Measurements from ENCODE around the gene ICE2.
"Not testable (repeated sequence)": the region's sequence is repeated elsewhere in the genome, so short reads cannot be mapped to it uniquely, and the experiment has no call there.

Gene ICE2

GRCh38 chr15:60405399-60405798 lies 73.5 kb downstream of the ICE2 start:
- H3K36me3 ChIP-seq (ENCODE audit: control insufficient read depth, insufficient read depth, low read length): no peaks in the 10 kb centered on the region
- WGBS (ENCODE audit: extremely low coverage, insufficient coverage, low lambda C conversion rate): no CpG with 5 or more reads among the region's 2 CpGs
- H3K23ac ChIP-seq (ENCODE audit: low read length): no peak overlapping the region
- no peak overlapping the region for H2BK5ac ChIP-seq (ENCODE audit: low read length)
- H4K8ac ChIP-seq (ENCODE audit: low read depth, low read length): no peak overlapping the region
- no peaks in the 10 kb centered on the region for H3K79me2 ChIP-seq (ENCODE audit: control insufficient read depth, insufficient read depth, low read length)
- no peak overlapping the region for H3K4me2 ChIP-seq (ENCODE audit: low read length)
- no peak for DNase-seq
- H3K4me1 ChIP-seq (ENCODE audit: control insufficient read depth, low read depth, low read length): no peaks in the 10 kb centered on the region
- no peak overlapping the region for H3K18ac ChIP-seq (ENCODE audit: low read length)
- no peak overlapping the region for H2AK5ac ChIP-seq (ENCODE audit: low read length)
- H4K5ac ChIP-seq (ENCODE audit: low read length): no peak overlapping the region
- no peaks in the 10 kb centered on the region for H3K79me1 ChIP-seq (ENCODE audit: low read length)
- H3K9ac ChIP-seq (ENCODE audit: low read length): no peak overlapping the region
- H3K4ac ChIP-seq (ENCODE audit: low read depth, low read length): no peak overlapping the region
- no peaks in the 10 kb centered on the region for H3K27me3 ChIP-seq (ENCODE audit: insufficient read depth, low read length, poor library complexity)
- H3K4me3 ChIP-seq (ENCODE audit: low read length): no peak overlapping the region
- no peak overlapping the region for H2BK120ac ChIP-seq (ENCODE audit: low read depth, low read length)
- no peak overlapping the region for H3K27ac ChIP-seq (ENCODE audit: low read depth, low read length)
- no peak overlapping the region for H3K56ac ChIP-seq (ENCODE audit: low read length)
- H2BK15ac ChIP-seq (replicated peaks; ENCODE audit: low read depth): no peak overlapping the region

- not testable (repeated sequence) for H3K79me2 ChIP-seq (ENCODE audit: control insufficient read depth, insufficient read depth, low read length); H2AK5ac ChIP-seq (ENCODE audit: low read length); H2BK120ac ChIP-seq (ENCODE audit: low read depth, low read length); H3K79me1 ChIP-seq (ENCODE audit: low read length); H3K9ac ChIP-seq (ENCODE audit: low read length); H3K36me3 ChIP-seq (ENCODE audit: control insufficient read depth, insufficient read depth, low read length); H3K23ac ChIP-seq (ENCODE audit: low read length); H2BK5ac ChIP-seq (ENCODE audit: low read length); H4K8ac ChIP-seq (ENCODE audit: low read depth, low read length); DNase-seq; H3K27ac ChIP-seq (ENCODE audit: low read depth, low read length); H3K4me1 ChIP-seq (ENCODE audit: control insufficient read depth, low read depth, low read length); H2BK15ac ChIP-seq (replicated peaks; ENCODE audit: low read depth); H3K18ac ChIP-seq (ENCODE audit: low read length); H3K4me2 ChIP-seq (ENCODE audit: low read length); H3K4ac ChIP-seq (ENCODE audit: low read depth, low read length); H3K4me3 ChIP-seq (ENCODE audit: low read length); H3K56ac ChIP-seq (ENCODE audit: low read length); H4K5ac ChIP-seq (ENCODE audit: low read length); H3K27me3 ChIP-seq (ENCODE audit: insufficient read depth, low read length, poor library complexity)
- no CpG with 5 or more reads among the region's 12 CpGs for WGBS (ENCODE audit: extremely low coverage, insufficient coverage, low lambda C conversion rate)
Observed at GRCh38 chr15:60404351-60404750, 74.6 kb downstream of the ICE2 start.

GRCh38 chr15:60400944-60401343 lies 78.0 kb downstream of the ICE2 start:
- Histone ChIP-seq H3K36me3 (ENCODE audit: control insufficient read depth, insufficient read depth, low read length) (no peaks in the 10 kb centered on the region), H3K4me1 (ENCODE audit: control insufficient read depth, low read depth, low read length) (peaks cover 6% of the 10 kb centered on the region)
- WGBS (ENCODE audit: extremely low coverage, insufficient coverage, low lambda C conversion rate): no CpG with 5 or more reads among the region's 3 CpGs

GRCh38 chr15:60399931-60400330 lies 79.0 kb downstream of the ICE2 start:
- Histone ChIP-seq H2BK15ac (replicated peaks; ENCODE audit: low read depth) (no peak overlapping the region), H3K4me3 (ENCODE audit: low read length) (no peak overlapping the region), H4K8ac (ENCODE audit: low read depth, low read length) (no peak overlapping the region), H4K5ac (ENCODE audit: low read length) (no peak overlapping the region), H3K79me1 (ENCODE audit: low read length) (peaks cover 13% of the 10 kb centered on the region), H3K27ac (ENCODE audit: low read depth, low read length) (no peak overlapping the region), H2BK5ac (ENCODE audit: low read length) (no peak overlapping the region), H2BK120ac (ENCODE audit: low read depth, low read length) (no peak overlapping the region), H3K9ac (ENCODE audit: low read length) (no peak overlapping the region), H3K4me1 (ENCODE audit: control insufficient read depth, low read depth, low read length) (peaks cover 6% of the 10 kb centered on the region), H3K18ac (ENCODE audit: low read length) (no peak overlapping the region), H3K23ac (ENCODE audit: low read length) (no peak overlapping the region), H3K4ac (ENCODE audit: low read depth, low read length) (no peak overlapping the region), H3K36me3 (ENCODE audit: control insufficient read depth, insufficient read depth, low read length) (peaks cover 6% of the 10 kb centered on the region), H3K56ac (ENCODE audit: low read length) (no peak overlapping the region), H3K27me3 (ENCODE audit: insufficient read depth, low read length, poor library complexity) (no peaks in the 10 kb centered on the region), H3K79me2 (ENCODE audit: control insufficient read depth, insufficient read depth, low read length) (peaks cover 25% of the 10 kb centered on the region), H2AK5ac (ENCODE audit: low read length) (no peak overlapping the region), H3K4me2 (ENCODE audit: low read length) (no peak overlapping the region)
- DNase-seq: no peak
- WGBS (ENCODE audit: extremely low coverage, insufficient coverage, low lambda C conversion rate): no CpG with 5 or more reads among the region's 1 CpG

More at GRCh38 chr15:60400944-60401343, 78.0 kb downstream of the ICE2 start:
- no peak overlapping the region for H4K8ac ChIP-seq (ENCODE audit: low read depth, low read length)
- H3K27ac ChIP-seq (ENCODE audit: low read depth, low read length): no peak overlapping the region
- peak; percentile 60 for DNase-seq
- no peak overlapping the region for H3K4me3 ChIP-seq (ENCODE audit: low read length)
- peaks cover 7% of the 10 kb centered on the region for H3K79me1 ChIP-seq (ENCODE audit: low read length)
- no peak overlapping the region for H2BK15ac ChIP-seq (replicated peaks; ENCODE audit: low read depth)
- H3K4ac ChIP-seq (ENCODE audit: low read depth, low read length): no peak overlapping the region
- peaks cover 15% of the 10 kb centered on the region for H3K79me2 ChIP-seq (ENCODE audit: control insufficient read depth, insufficient read depth, low read length)
- H2BK120ac ChIP-seq (ENCODE audit: low read depth, low read length): no peak overlapping the region
- no peak overlapping the region for H2AK5ac ChIP-seq (ENCODE audit: low read length)
- H3K27me3 ChIP-seq (ENCODE audit: insufficient read depth, low read length, poor library complexity): no peaks in the 10 kb centered on the region
- H2BK5ac ChIP-seq (ENCODE audit: low read length): no peak overlapping the region
- H3K9ac ChIP-seq (ENCODE audit: low read length): no peak overlapping the region
- no peak overlapping the region for H3K23ac ChIP-seq (ENCODE audit: low read length)
- H3K4me2 ChIP-seq (ENCODE audit: low read length): no peak overlapping the region
- H4K5ac ChIP-seq (ENCODE audit: low read length): no peak overlapping the region
- H3K18ac ChIP-seq (ENCODE audit: low read length): no peak overlapping the region
- H3K56ac ChIP-seq (ENCODE audit: low read length): no peak overlapping the region

- Histone ChIP-seq H4K5ac (ENCODE audit: low read length) (no peak overlapping the region), H3K4me2 (ENCODE audit: low read length) (peak overlapping the region; percentile 55), H2BK15ac (replicated peaks; ENCODE audit: low read depth) (no peak overlapping the region), H3K79me2 (ENCODE audit: control insufficient read depth, insufficient read depth, low read length) (peaks cover 30% of the 10 kb centered on the region), H3K9ac (ENCODE audit: low read length) (peak overlapping the region; percentile 79), H3K4ac (ENCODE audit: low read depth, low read length) (no peak overlapping the region), H2BK120ac (ENCODE audit: low read depth, low read length) (no peak overlapping the region), H3K27ac (ENCODE audit: low read depth, low read length) (peak overlapping the region; percentile 80), H3K56ac (ENCODE audit: low read length) (peak overlapping the region; percentile 82), H3K23ac (ENCODE audit: low read length) (no peak overlapping the region), H3K27me3 (ENCODE audit: insufficient read depth, low read length, poor library complexity) (no peaks in the 10 kb centered on the region), H3K36me3 (ENCODE audit: control insufficient read depth, insufficient read depth, low read length) (peaks cover 6% of the 10 kb centered on the region), H2BK5ac (ENCODE audit: low read length) (no peak overlapping the region), H3K4me3 (ENCODE audit: low read length) (no peak overlapping the region), H3K4me1 (ENCODE audit: control insufficient read depth, low read depth, low read length) (peaks cover 6% of the 10 kb centered on the region), H3K18ac (ENCODE audit: low read length) (no peak overlapping the region), H4K8ac (ENCODE audit: low read depth, low read length) (no peak overlapping the region), H2AK5ac (ENCODE audit: low read length) (no peak overlapping the region), H3K79me1 (ENCODE audit: low read length) (peaks cover 15% of the 10 kb centered on the region)
- no CpG with 5 or more reads among the region's 21 CpGs for WGBS (ENCODE audit: extremely low coverage, insufficient coverage, low lambda C conversion rate)
- no peak for DNase-seq
Observed at GRCh38 chr15:60399246-60399915, 79.6 kb downstream of the ICE2 start.
